Smooth muscle cell of the brain vasculature (primary cell): Measurements from ENCODE around the gene NAV3.
"Not testable (repeated sequence)": the region's sequence is repeated elsewhere in the genome, so short reads cannot be mapped to it uniquely, and the experiment has no call there.

Experiments used
- DNase-seq: peaks from one replicate; pipeline ENCODE4 v3.0.0-alpha.2; 2012; ENCODE audit warnings: low read depth, low spot score

Gene NAV3

DNA sequence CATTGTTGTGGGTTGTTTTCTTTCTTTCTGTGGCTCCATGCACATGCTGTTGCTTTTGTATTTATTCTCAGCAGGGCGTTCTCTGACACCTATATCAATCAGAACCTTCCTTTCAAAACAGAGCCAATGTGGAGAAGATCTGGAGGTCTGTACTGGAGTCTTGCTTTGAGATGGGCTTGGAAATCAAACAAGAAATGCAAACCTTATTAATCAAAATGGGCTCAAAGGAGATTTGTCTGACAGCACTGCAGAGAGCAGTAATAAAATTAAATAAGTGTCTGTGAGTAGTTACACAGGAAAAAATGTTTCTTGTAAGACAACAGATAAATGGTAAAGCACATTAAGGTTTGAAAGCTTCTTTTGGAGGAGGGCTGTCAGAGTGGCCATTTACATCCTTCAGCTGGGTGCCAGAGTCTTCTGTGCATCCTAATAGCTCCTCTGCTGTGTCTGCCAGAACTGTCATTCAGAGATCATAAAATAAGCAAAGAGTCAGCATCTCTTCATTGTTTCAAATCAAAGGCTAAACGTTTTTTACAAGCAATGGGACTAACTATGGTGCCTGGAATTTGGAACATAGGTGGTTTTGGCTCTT is 414.3 kb downstream of the NAV3 start:
- DNase-seq: no peak

DNA sequence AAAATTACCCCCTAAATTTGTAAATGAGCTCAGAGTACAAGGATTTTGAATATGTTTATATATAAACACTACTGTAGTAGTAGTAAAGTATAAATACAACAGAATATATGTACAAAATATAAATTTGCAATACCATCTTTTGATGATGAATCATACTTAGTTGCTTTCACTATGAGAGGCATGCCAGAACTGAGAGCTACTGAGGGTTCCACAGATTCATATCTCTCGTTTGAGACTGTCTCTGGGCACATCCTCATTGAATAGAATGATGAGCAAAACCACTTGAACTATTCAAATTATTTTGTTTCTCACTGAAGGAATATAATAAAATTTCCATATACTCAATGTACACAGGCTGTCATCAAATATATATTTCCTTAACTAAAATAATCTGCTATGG is 417.6 kb downstream of the NAV3 start:
- no peak for DNase-seq

DNA sequence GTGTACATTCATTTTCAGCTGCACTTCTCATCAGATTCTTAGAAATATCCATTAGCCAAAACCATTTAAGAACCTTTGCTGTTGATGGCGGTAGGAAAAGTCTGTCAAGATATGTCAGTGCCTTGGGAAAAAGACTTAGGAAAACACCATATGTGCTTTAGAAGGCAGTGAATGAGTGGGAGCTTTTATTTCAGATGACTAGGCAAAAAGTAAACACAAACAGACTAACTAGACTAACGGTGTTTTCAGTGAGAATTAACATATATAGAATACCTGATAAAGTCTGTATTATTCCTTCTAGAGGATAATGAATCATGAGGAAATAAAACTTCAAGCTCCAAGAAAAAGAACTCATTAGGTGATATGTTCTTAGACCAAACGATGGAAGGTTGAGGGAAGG is 418.9 kb downstream of the NAV3 start:
- no peak for DNase-seq

DNA sequence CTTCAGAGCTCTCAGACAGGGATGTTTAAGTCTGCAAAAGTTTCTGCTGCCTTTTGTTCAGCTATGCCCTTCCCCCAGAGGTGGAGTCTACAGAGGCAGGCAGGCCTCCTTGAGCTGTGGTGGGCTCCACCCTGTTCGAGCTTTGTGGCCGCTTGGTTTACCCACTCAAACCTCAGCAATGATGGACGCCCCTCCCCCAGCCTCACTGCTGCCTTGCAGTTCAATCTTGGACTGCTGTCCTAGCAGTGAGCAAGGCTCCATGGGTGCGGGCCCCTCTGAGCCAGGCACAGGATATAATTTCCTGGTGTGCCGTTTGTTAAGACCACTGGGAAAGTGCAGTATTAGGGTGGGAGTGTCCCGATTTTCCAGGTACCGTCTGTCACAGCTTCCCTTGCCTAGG is 427.0 kb downstream of the NAV3 start:
- DNase-seq: not testable (repeated sequence)

DNA sequence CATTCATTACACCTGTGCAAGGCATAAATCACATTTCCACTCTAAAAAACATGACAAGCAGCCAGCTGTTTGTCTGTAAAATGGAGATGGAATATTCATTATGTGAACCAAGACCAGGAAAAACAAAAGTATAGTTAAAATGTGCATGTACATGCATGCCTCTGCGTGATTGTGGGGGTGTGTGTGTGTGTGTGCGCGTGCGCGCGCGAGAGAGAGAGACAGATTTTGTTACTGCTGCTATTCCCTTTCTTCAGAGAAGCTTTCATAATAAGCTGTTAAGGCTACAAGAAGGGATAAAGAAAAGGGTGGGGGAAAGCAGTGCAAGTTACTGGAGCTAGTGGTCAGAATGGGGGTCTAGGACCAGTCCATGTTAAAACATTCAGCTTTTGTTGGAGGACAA is 430.3 kb downstream of the NAV3 start:
- DNase-seq: no peak

DNA sequence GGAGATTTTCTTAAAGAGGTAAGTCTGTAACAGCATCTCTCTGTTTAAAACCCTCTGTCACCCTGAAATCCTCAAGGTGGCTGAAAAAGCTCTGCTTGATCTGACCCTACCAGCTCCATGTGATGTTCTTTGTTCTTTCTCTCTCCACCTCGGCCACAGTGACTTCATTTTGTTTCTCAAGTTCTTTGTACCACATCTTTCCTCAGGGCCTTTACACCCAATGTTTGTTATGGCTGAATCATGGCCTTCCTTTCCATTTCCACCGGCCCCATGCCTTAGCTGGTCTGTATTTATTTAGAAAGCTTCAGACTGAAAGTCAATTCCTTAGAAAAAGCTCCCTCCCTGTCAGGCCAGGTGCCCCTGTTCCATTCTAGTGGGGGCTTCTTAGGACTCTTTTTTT is 431.2 kb downstream of the NAV3 start:
- DNase-seq: no peak
